Rectal smooth muscle tissue (tissue), 1 donor: ENCODE data around the gene SLC2A8.
A peak's percentile ranks its signal among the peaks of the same experiment; 100 is the strongest.

ENCODE experiments used
- H3K27ac ChIP-seq: one replicate; pipeline ENCODE4 v1.7.0; 2013; ENCODE audit warnings: low read depth, low read length, inconsistent platforms
- H3K27me3 ChIP-seq: one replicate; pipeline ENCODE4 v1.7.0; 2013; ENCODE audit warnings: low read length; ENCODE audit not compliant: control insufficient read depth, insufficient read depth
- H3K36me3 ChIP-seq: one replicate; pipeline ENCODE4 v1.7.0; 2013; ENCODE audit warnings: low read length; ENCODE audit not compliant: control insufficient read depth, insufficient read depth
- H3K4me1 ChIP-seq: one replicate; pipeline ENCODE4 v1.7.0; 2013; ENCODE audit warnings: low read length; ENCODE audit not compliant: control insufficient read depth, insufficient read depth
- H3K4me3 ChIP-seq: one replicate; pipeline ENCODE4 v1.7.0; 2013; ENCODE audit warnings: low read length
- H3K9ac ChIP-seq: one replicate; pipeline ENCODE4 v1.7.0; 2013; ENCODE audit warnings: low read length

Gene SLC2A8

GRCh38 chr9:127386249-127386648 is 10.7 kb upstream of the SLC2A8 start:
- Histone ChIP-seq H3K9ac (no peak overlapping the region), H3K36me3 (no peaks in the 10 kb centered on the region), H3K4me1 (peaks cover 5% of the 10 kb centered on the region), H3K27ac (no peak overlapping the region), H3K27me3 (no peaks in the 10 kb centered on the region), H3K4me3 (no peak overlapping the region)

- no peak overlapping the region for H3K4me3 ChIP-seq
- H3K27ac ChIP-seq: no peak overlapping the region
- no peaks in the 10 kb centered on the region for H3K36me3 ChIP-seq
- H3K4me1 ChIP-seq: peaks cover 5% of the 10 kb centered on the region
- H3K27me3 ChIP-seq: no peaks in the 10 kb centered on the region
- no peak overlapping the region for H3K9ac ChIP-seq
Measured at GRCh38 chr9:127386981-127387380, 10.0 kb upstream of the SLC2A8 start.

- Histone ChIP-seq H3K9ac (no peak overlapping the region), H3K4me3 (no peak overlapping the region), H3K27me3 (no peaks in the 10 kb centered on the region), H3K4me1 (peaks cover 5% of the 10 kb centered on the region), H3K27ac (peak overlapping the region; percentile 46), H3K36me3 (no peaks in the 10 kb centered on the region)
Measured at GRCh38 chr9:127388037-127388855, 8.7 kb upstream of the SLC2A8 start.

- H3K4me3 ChIP-seq: no peak overlapping the region
- H3K27ac ChIP-seq: peak overlapping the region; percentile 46
- no peaks in the 10 kb centered on the region for H3K27me3 ChIP-seq
- H3K36me3 ChIP-seq: no peaks in the 10 kb centered on the region
- peaks cover 5% of the 10 kb centered on the region for H3K4me1 ChIP-seq
- H3K9ac ChIP-seq: no peak overlapping the region
Measured at GRCh38 chr9:127388856-127389238, 8.1 kb upstream of the SLC2A8 start.

- H3K27me3 ChIP-seq: no peaks in the 10 kb centered on the region
- no peak overlapping the region for H3K4me3 ChIP-seq
- no peak overlapping the region for H3K9ac ChIP-seq
- no peak overlapping the region for H3K27ac ChIP-seq
- H3K4me1 ChIP-seq: peaks cover 5% of the 10 kb centered on the region
- no peaks in the 10 kb centered on the region for H3K36me3 ChIP-seq
Measured at GRCh38 chr9:127389381-127390247, 7.4 kb upstream of the SLC2A8 start.

- Histone ChIP-seq H3K9ac (no peak overlapping the region), H3K27me3 (no peaks in the 10 kb centered on the region), H3K27ac (no peak overlapping the region), H3K4me1 (peaks cover 5% of the 10 kb centered on the region), H3K4me3 (no peak overlapping the region), H3K36me3 (no peaks in the 10 kb centered on the region)
Measured at GRCh38 chr9:127390248-127390545, 6.8 kb upstream of the SLC2A8 start.

GRCh38 chr9:127390563-127390962 is 6.4 kb upstream of the SLC2A8 start:
- Histone ChIP-seq H3K36me3 (no peaks in the 10 kb centered on the region), H3K4me3 (no peak overlapping the region), H3K27me3 (no peaks in the 10 kb centered on the region), H3K9ac (no peak overlapping the region), H3K27ac (no peak overlapping the region), H3K4me1 (peaks cover 5% of the 10 kb centered on the region)

GRCh38 chr9:127392166-127392565 is 4.8 kb upstream of the SLC2A8 start:
- Histone ChIP-seq H3K36me3 (no peaks in the 10 kb centered on the region), H3K4me1 (peaks cover 5% of the 10 kb centered on the region), H3K9ac (no peak overlapping the region), H3K27ac (no peak overlapping the region), H3K27me3 (no peaks in the 10 kb centered on the region), H3K4me3 (no peak overlapping the region)

- H3K36me3 ChIP-seq: no peaks in the 10 kb centered on the region
- H3K27me3 ChIP-seq: no peaks in the 10 kb centered on the region
- H3K27ac ChIP-seq: no peak overlapping the region
Measured at GRCh38 chr9:127392976-127393375, 4.0 kb upstream of the SLC2A8 start.

GRCh38 chr9:127393645-127394044 is 3.3 kb upstream of the SLC2A8 start:
- H3K27me3 ChIP-seq: no peaks in the 10 kb centered on the region
- no peak overlapping the region for H3K4me3 ChIP-seq
- no peaks in the 10 kb centered on the region for H3K36me3 ChIP-seq
- no peak overlapping the region for H3K27ac ChIP-seq
- H3K9ac ChIP-seq: no peak overlapping the region
- H3K4me1 ChIP-seq: peaks cover 9% of the 10 kb centered on the region

More at GRCh38 chr9:127392976-127393375, 4.0 kb upstream of the SLC2A8 start:
- Histone ChIP-seq H3K9ac (no peak overlapping the region), H3K4me1 (peaks cover 5% of the 10 kb centered on the region), H3K4me3 (no peak overlapping the region)

GRCh38 chr9:127395497-127396252 is 1.3 kb upstream of the SLC2A8 start:
- no peak overlapping the region for H3K9ac ChIP-seq
- no peak overlapping the region for H3K27ac ChIP-seq
- no peaks in the 10 kb centered on the region for H3K27me3 ChIP-seq
- H3K4me3 ChIP-seq: peak overlapping the region; percentile 60
- H3K36me3 ChIP-seq: no peaks in the 10 kb centered on the region
- H3K4me1 ChIP-seq: peaks cover 6% of the 10 kb centered on the region

GRCh38 chr9:127396253-127396807 is 639 bp upstream of the SLC2A8 start:
- peaks cover 6% of the 10 kb centered on the region for H3K4me1 ChIP-seq
- H3K36me3 ChIP-seq: no peaks in the 10 kb centered on the region
- H3K27ac ChIP-seq: no peak overlapping the region
- no peaks in the 10 kb centered on the region for H3K27me3 ChIP-seq
- H3K9ac ChIP-seq: no peak overlapping the region
- H3K4me3 ChIP-seq: peak overlapping the region; percentile 60
